ENCODE results near the gene TACR1. TPM values are rescaled to one million over a fixed set of nuclear protein-coding genes. Genes with fewer than 3 reads are reported as not detected.

The TACR1 gene
- total RNA-seq, 4 donors from 2014 or later, result 0.14 to 10.1 (median 0.18) TPM

DNA sequence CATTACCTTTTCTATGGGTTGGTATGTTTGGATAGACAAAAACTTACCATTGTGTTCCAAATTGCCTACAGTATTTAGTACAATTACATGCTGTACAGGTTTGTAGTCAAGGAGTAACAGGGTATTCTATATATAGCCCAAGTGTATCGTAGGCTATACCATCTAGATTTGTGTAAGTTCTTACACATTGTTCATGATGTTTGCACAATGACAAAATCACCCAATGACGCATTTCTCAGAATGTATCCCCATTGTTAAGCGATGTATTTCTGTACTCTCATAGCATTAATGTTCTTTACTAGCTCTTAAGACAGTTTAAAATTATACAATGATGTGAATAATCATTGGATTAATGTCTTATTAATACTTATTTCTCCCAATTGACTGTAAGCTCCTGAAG, 16.7 kb downstream of the TACR1 start:
- WGBS, 2 donors (ENCODE audit: low coverage in 1 of 2), result 82 to 95% methylated on average over 3 of the region's 3 CpGs

DNA sequence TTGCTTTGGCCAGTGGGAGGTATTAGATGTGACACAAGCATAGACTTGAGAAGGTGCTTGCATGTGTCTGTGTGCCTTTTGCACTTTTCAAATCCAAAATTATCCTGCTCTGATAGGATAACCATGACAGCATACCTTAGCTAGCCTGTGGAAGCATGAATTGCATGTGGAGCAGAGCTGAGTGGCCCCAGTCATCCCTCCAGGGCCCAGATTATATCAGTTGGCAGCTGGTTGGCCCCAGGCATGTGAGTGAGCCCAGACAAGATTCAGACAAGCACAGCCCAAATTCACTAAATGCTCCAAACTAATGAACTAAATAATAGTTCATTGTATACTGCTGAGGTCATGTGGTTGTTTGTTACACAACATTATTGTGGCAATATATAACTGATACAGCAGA, 18.8 kb downstream of the TACR1 start:
- Histone ChIP-seq H3K4me3 (no peak overlapping the region), H3K9me3 (no peaks in the 10 kb centered on the region), H3K36me3 (no peaks in the 10 kb centered on the region), H3K27me3 (no peaks in the 10 kb centered on the region), H3K27ac (no peak overlapping the region), H3K4me1 (no peaks in the 10 kb centered on the region)
- in situ Hi-C loops (cut with MboI; ENCODE audit: low pct_ligation_motif_present in 1 of 4, low pct_unique_long_range_greater_than_20kb in 1 of 4, low sequenced_read_pairs in 3 of 4), result no loop called here
- TF ChIP-seq POLR2A (IDR thresholded peaks at IDR 0.05) (no peak), POLR2AphosphoS5 (IDR thresholded peaks at IDR 0.05) (no peak)
- TF ChIP-seq, protein P1, sequence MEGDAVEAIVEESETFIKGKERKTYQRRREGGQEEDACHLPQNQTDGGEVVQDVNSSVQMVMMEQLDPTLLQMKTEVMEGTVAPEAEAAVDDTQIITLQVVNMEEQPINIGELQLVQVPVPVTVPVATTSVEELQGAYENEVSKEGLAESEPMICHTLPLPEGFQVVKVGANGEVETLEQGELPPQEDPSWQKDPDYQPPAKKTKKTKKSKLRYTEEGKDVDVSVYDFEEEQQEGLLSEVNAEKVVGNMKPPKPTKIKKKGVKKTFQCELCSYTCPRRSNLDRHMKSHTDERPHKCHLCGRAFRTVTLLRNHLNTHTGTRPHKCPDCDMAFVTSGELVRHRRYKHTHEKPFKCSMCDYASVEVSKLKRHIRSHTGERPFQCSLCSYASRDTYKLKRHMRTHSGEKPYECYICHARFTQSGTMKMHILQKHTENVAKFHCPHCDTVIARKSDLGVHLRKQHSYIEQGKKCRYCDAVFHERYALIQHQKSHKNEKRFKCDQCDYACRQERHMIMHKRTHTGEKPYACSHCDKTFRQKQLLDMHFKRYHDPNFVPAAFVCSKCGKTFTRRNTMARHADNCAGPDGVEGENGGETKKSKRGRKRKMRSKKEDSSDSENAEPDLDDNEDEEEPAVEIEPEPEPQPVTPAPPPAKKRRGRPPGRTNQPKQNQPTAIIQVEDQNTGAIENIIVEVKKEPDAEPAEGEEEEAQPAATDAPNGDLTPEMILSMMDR (IDR thresholded peaks at IDR 0.05), result no peak
- no peak for DNase-seq
- intact Hi-C loops (cut with DNase I; ENCODE audit: low total_unique reads), result no loop called here

More for the DNA sequence above, 16.7 kb downstream of the TACR1 start:
- Histone ChIP-seq H3K4me1 (no peaks in the 10 kb centered on the region), H3K27me3 (no peaks in the 10 kb centered on the region), H3K27ac (no peak overlapping the region), H3K36me3 (no peaks in the 10 kb centered on the region), H3K9me3 (no peaks in the 10 kb centered on the region), H3K4me3 (no peak overlapping the region)
- DNase-seq, result no peak
- TF ChIP-seq, protein P1 (IDR thresholded peaks at IDR 0.05), result no peak
- TF ChIP-seq EP300 (IDR thresholded peaks at IDR 0.05; ENCODE audit: low read depth) (no peak), POLR2A (IDR thresholded peaks at IDR 0.05) (no peak), POLR2AphosphoS5 (IDR thresholded peaks at IDR 0.05) (no peak)
- in situ Hi-C loops (cut with MboI; ENCODE audit: low pct_ligation_motif_present in 1 of 4, low pct_unique_long_range_greater_than_20kb in 1 of 4, low sequenced_read_pairs in 3 of 4), result no loop called here
- intact Hi-C loops (cut with DNase I; ENCODE audit: low total_unique reads), result no loop called here

DNA sequence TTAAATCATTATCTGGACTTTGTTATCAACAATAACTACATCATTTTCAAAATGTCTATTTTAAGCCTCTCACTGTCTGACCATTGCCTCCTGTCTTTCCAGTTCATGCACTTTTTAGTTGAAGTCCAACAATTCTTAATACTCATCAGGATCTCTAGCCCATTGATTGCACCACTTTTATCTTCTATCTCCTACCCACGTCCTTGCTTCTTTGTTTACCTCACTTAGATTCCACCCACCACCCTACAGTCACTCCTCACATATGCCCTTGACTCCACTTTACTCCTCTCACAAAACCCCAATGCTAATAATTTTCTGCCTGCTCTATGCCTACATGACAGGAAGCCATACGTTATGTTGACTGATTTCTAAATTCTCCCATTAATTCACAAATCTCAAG, 21.9 kb downstream of the TACR1 start:
- in situ Hi-C loops (cut with MboI; ENCODE audit: low pct_ligation_motif_present in 1 of 4, low pct_unique_long_range_greater_than_20kb in 1 of 4, low sequenced_read_pairs in 3 of 4) (no loop called here), intact Hi-C loops (cut with DNase I; ENCODE audit: low total_unique reads) (no loop called here)
- no peak overlapping the region for H3K4me3 ChIP-seq
- TF ChIP-seq POLR2AphosphoS5 (IDR thresholded peaks at IDR 0.05) (no peak), POLR2A (IDR thresholded peaks at IDR 0.05) (no peak), EP300 (IDR thresholded peaks at IDR 0.05; ENCODE audit: low read depth) (no peak)
- TF ChIP-seq, protein P1 (IDR thresholded peaks at IDR 0.05), result no peak
- no peak for DNase-seq
- H3K36me3 ChIP-seq, result no peaks in the 10 kb centered on the region
- H3K27ac ChIP-seq, result no peak overlapping the region
- WGBS, 2 donors (ENCODE audit: low coverage in 1 of 2), result 60 to 75% methylated on average over 2 of the region's 2 CpGs
- no peaks in the 10 kb centered on the region for H3K4me1 ChIP-seq
- H3K27me3 ChIP-seq, result no peaks in the 10 kb centered on the region
- no peaks in the 10 kb centered on the region for H3K9me3 ChIP-seq

DNA sequence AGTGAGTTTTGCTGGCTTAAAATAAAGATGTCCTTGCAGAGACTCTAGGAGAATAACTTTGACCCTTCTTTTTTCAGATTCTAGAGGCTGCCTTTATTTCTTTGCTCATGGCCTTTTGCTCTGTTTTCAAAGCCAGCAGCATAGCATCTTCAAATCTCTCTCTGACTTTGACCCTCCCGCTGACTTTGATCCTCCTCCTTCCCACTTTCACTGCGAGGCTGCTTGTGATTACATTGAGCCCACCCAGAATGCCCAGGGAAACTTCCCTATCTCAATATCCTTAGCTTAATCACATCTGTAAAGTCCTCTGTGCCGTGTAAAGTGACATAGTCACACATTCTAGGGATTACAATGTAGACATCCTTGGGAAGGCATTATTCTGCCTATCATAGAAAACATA, 23.9 kb downstream of the TACR1 start:
- no peaks in the 10 kb centered on the region for H3K9me3 ChIP-seq
- no peak overlapping the region for H3K4me3 ChIP-seq
- TF ChIP-seq POLR2A (IDR thresholded peaks at IDR 0.05), result no peak
- TF ChIP-seq EP300 (IDR thresholded peaks at IDR 0.05; ENCODE audit: low read depth), result no peak
- no peak for TF ChIP-seq POLR2AphosphoS5 (IDR thresholded peaks at IDR 0.05)
- TF ChIP-seq, protein P1 (IDR thresholded peaks at IDR 0.05), result no peak
- no peak for DNase-seq
- H3K4me1 ChIP-seq, result no peaks in the 10 kb centered on the region
- intact Hi-C loops (cut with DNase I; ENCODE audit: low total_unique reads), result no loop called here
- H3K27ac ChIP-seq, result no peak overlapping the region
- in situ Hi-C loops (cut with MboI; ENCODE audit: low pct_ligation_motif_present in 1 of 4, low pct_unique_long_range_greater_than_20kb in 1 of 4, low sequenced_read_pairs in 3 of 4), result no loop called here
- no peaks in the 10 kb centered on the region for H3K27me3 ChIP-seq
- H3K36me3 ChIP-seq, result no peaks in the 10 kb centered on the region
- WGBS, 2 donors (ENCODE audit: low coverage in 1 of 2), result 60 to 62% methylated on average over 3 of the region's 3 CpGs
